Upper lobe of left lung (tissue), 4 donors: ENCODE results near the gene LTBP1.

Experiments used
- EP300 ChIP-seq, 4 donors: sonication (generic); formaldehyde crosslinking; IDR thresholded peaks; one replicate each; pipeline ENCODE4 v1.5.1; 2017; ENCODE audit warnings: antibody characterized with exemption in 4 of 4, control low read depth in 2 of 4
- POLR2A ChIP-seq, 4 donors: fragments of 450-650 bp; IDR thresholded peaks; one replicate each; pipeline ENCODE4 v1.5.1; 2016 to 2017; ENCODE audit warnings: antibody characterized with exemption in 4 of 4, mild to moderate bottlenecking in 2 of 4
- TF ChIP-seq, protein P1 (sequence below), 6 experiments: fragments of 450-650 bp in 4 of 6; fragments of 200-600 bp in 2 of 6; sonication (generic) in 2 of 6; IDR thresholded peaks; one replicate each; pipeline ENCODE4 v1.5.1; 2016 to 2019; ENCODE audit warnings: antibody characterized with exemption in 6 of 6

DNA sequence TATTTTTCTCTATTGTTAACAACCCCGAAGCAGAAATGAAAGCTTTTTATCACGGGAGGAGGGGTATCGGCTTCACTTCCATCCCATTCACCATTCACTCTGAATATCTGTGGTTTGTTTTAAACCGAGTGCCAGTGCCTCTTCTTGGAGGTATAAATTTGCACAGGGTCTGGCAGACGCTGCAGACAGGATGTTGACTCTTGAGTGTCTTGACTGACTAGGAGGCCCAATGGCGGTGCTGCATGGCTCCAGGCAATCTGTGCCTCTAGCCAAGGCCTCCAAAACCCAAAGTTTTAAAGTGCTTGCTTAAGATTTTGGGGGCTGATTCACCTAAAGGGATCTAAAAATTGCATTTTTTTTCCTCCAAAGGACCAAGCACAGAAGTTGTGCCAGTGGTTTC lies 183.8 kb downstream of the LTBP1 start:
- TF ChIP-seq, protein P1, sequence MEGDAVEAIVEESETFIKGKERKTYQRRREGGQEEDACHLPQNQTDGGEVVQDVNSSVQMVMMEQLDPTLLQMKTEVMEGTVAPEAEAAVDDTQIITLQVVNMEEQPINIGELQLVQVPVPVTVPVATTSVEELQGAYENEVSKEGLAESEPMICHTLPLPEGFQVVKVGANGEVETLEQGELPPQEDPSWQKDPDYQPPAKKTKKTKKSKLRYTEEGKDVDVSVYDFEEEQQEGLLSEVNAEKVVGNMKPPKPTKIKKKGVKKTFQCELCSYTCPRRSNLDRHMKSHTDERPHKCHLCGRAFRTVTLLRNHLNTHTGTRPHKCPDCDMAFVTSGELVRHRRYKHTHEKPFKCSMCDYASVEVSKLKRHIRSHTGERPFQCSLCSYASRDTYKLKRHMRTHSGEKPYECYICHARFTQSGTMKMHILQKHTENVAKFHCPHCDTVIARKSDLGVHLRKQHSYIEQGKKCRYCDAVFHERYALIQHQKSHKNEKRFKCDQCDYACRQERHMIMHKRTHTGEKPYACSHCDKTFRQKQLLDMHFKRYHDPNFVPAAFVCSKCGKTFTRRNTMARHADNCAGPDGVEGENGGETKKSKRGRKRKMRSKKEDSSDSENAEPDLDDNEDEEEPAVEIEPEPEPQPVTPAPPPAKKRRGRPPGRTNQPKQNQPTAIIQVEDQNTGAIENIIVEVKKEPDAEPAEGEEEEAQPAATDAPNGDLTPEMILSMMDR (IDR thresholded peaks at IDR 0.05): no peak
- TF ChIP-seq EP300 (IDR thresholded peaks at IDR 0.05) (no peak), POLR2A (IDR thresholded peaks at IDR 0.05) (no peak)
